Natural killer cell (primary cell): ENCODE measurements around the gene PLCB1. TPM values are rescaled to one million over a fixed set of nuclear protein-coding genes. Genes with fewer than 3 reads are reported as not detected.

Experiments
- ATAC-seq, 3 donors: fragments of 150-1000 bp in 2 of 3; fragments of 200-7000 bp in 1 of 3; cut with Tn5 transposase; 1 replicate in 1 of 3; 2 replicates in 2 of 3; pipeline ENCODE4 v1.10.0; 2021; ENCODE audit warnings: mild to moderate bottlenecking in 2 of 3, moderate library complexity in 2 of 3
- DNase-seq, 2 donors: peaks; one replicate each; pipeline versions ENCODE4 v3.0.0 to v3.0.0-alpha.2; 2013 to 2021; ENCODE audit warnings: mixed read lengths in 1 of 2
- H3K27ac ChIP-seq: one replicate; pipeline ENCODE4 v1.5.1; 2013; ENCODE audit warnings: mild to moderate bottlenecking, low read length
- H3K27me3 ChIP-seq: one replicate; pipeline ENCODE4 v1.6.1; 2013; ENCODE audit warnings: low read length; ENCODE audit not compliant: control insufficient read depth, insufficient read depth
- H3K36me3 ChIP-seq: one replicate; pipeline ENCODE4 v1.6.1; 2013; ENCODE audit warnings: low read length; ENCODE audit not compliant: control insufficient read depth, insufficient read depth
- H3K4me1 ChIP-seq: one replicate; pipeline ENCODE4 v1.6.1; 2013; ENCODE audit warnings: low read length; ENCODE audit not compliant: control insufficient read depth, insufficient read depth
- H3K4me3 ChIP-seq: one replicate; pipeline ENCODE4 v1.5.1; 2013; ENCODE audit warnings: low read length
- H3K9me3 ChIP-seq: one replicate; pipeline ENCODE4 v1.6.1; 2013; ENCODE audit warnings: low read length; ENCODE audit not compliant: control insufficient read depth, insufficient read depth
- H3K27ac Mint-ChIP-seq, 2 donors: one replicate each; pipeline ENCODE4 v1.8.0; 2022; ENCODE audit warnings: mild to moderate bottlenecking in 2 of 2, mixed read lengths in 2 of 2, moderate library complexity in 1 of 2
- H3K27me3 Mint-ChIP-seq, 2 donors: one replicate each; pipeline ENCODE4 v1.8.0; 2022; ENCODE audit warnings: low read depth in 2 of 2, mixed read lengths in 2 of 2
- H3K36me3 Mint-ChIP-seq: one replicate; pipeline ENCODE4 v1.8.0; 2022; ENCODE audit warnings: mixed read lengths
- H3K4me1 Mint-ChIP-seq, 2 donors: one replicate each; pipeline ENCODE4 v1.8.0; 2022; ENCODE audit warnings: mixed read lengths in 2 of 2
- H3K4me3 Mint-ChIP-seq: one replicate; pipeline ENCODE4 v1.8.0; 2022; ENCODE audit warnings: mild to moderate bottlenecking, moderate library complexity, mixed read lengths
- H3K9me3 Mint-ChIP-seq, 2 donors: one replicate each; pipeline ENCODE4 v1.8.0; 2022; ENCODE audit warnings: mixed read lengths in 2 of 2
- CTCF ChIP-seq: fragments of 200-600 bp; IDR thresholded peaks from one replicate; pipeline ENCODE4 v1.8.0; 2022; ENCODE audit warnings: antibody characterized with exemption
- WGBS: methylation state at CpG from one replicate; pipeline ENCODE4 v1.1.7; 2013; ENCODE audit warnings: missing lambda C conversion rate; ENCODE audit not compliant: insufficient coverage; 5-methylcytosine and 5-hydroxymethylcytosine counted together
- intact Hi-C: fragments of 100-400 bp; cut with micrococcal nuclease; formaldehyde crosslinking; loops from one replicate; pipeline ENCODE4 v1.14.2; 2022
- total RNA-seq, 4 donors: library from RNA; stranded (reverse); fragments of 120-200 nt in 1 of 4; gene quantifications; one replicate each; pipeline versions ENCODE4 v1.2.3 to v1.2.4, GENCODE V29; 2013 to 2022

Gene PLCB1
- total RNA-seq, 3 donors from 2014 or later (not counting 1 experiment from before 2014, with no cell fraction given) = 48.7 to 66.2 (median 57.7) TPM

- no peak overlapping the region for H3K27ac Mint-ChIP-seq
- no peaks in the 10 kb centered on the region for H3K9me3 Mint-ChIP-seq
These were observed 582.1 kb downstream of the PLCB1 start for GRCh38 chr20:8714206-8714605.

GRCh38 chr20:8718279-8718678 lies 586.2 kb downstream of the PLCB1 start:
- no peak overlapping the region for H3K4me3 ChIP-seq
- Mint-ChIP-seq H3K36me3 (peaks cover 14% of the 10 kb centered on the region), H3K4me3 (no peak overlapping the region), H3K27ac (no peak overlapping the region), H3K4me1 (no peaks in the 10 kb centered on the region), H3K27me3 (no peaks in the 10 kb centered on the region), H3K9me3 (no peaks in the 10 kb centered on the region)
- ATAC-seq (no peak), DNase-seq (no peak)
- H3K36me3 ChIP-seq = peaks cover 10% of the 10 kb centered on the region
- no peak for TF ChIP-seq CTCF
- intact Hi-C loops = loop anchor here (2.0 kb wide), 1 partner anchor 737 kb away; no protein-coding TSS in a partner anchor
- WGBS = 89% methylated on average over 4 of the region's 4 CpGs
- H3K27me3 ChIP-seq = no peaks in the 10 kb centered on the region
- no peaks in the 10 kb centered on the region for H3K4me1 ChIP-seq
- H3K27ac ChIP-seq = no peak overlapping the region
- H3K9me3 ChIP-seq = no peaks in the 10 kb centered on the region

More at GRCh38 chr20:8714206-8714605, 582.1 kb downstream of the PLCB1 start:
- no peak overlapping the region for H3K4me3 Mint-ChIP-seq
- 75% methylated on average over 3 of the region's 3 CpGs for WGBS
- H3K4me1 Mint-ChIP-seq = no peaks in the 10 kb centered on the region
- H3K4me3 ChIP-seq = no peak overlapping the region
- ATAC-seq (no peak), DNase-seq (no peak)
- H3K27me3 ChIP-seq = no peaks in the 10 kb centered on the region
- no peaks in the 10 kb centered on the region for H3K9me3 ChIP-seq
- H3K36me3 Mint-ChIP-seq = peaks cover 14% of the 10 kb centered on the region
- H3K27me3 Mint-ChIP-seq = no peaks in the 10 kb centered on the region
- H3K4me1 ChIP-seq = no peaks in the 10 kb centered on the region
- peaks cover 7% of the 10 kb centered on the region for H3K36me3 ChIP-seq
- H3K27ac ChIP-seq = no peak overlapping the region
- no peak for TF ChIP-seq CTCF
- intact Hi-C loops = no loop called here

GRCh38 chr20:8720089-8720488 lies 588.0 kb downstream of the PLCB1 start:
- intact Hi-C loops = loop anchor here (5.0 to 10.0 kb wide), 2 partner anchors 1893 to 1955 kb away; partner anchors contain the start of gene BMP2
- TF ChIP-seq CTCF = no peak
- Histone ChIP-seq H3K4me3 (no peak overlapping the region), H3K4me1 (no peaks in the 10 kb centered on the region), H3K27ac (no peak overlapping the region), H3K27me3 (no peaks in the 10 kb centered on the region), H3K9me3 (no peaks in the 10 kb centered on the region), H3K36me3 (peaks cover 15% of the 10 kb centered on the region)
- Mint-ChIP-seq H3K27ac (no peak overlapping the region), H3K36me3 (peaks cover 14% of the 10 kb centered on the region), H3K4me3 (no peak overlapping the region), H3K4me1 (no peaks in the 10 kb centered on the region), H3K9me3 (no peaks in the 10 kb centered on the region), H3K27me3 (no peaks in the 10 kb centered on the region)
- no peak for DNase-seq
- 92% methylated on average over 3 of the region's 4 CpGs for WGBS
- ATAC-seq = no peak

GRCh38 chr20:8721098-8721497 lies 589.0 kb downstream of the PLCB1 start:
- H3K9me3 Mint-ChIP-seq = no peaks in the 10 kb centered on the region
- no peaks in the 10 kb centered on the region for H3K27me3 ChIP-seq
- H3K9me3 ChIP-seq = no peaks in the 10 kb centered on the region
- no peak overlapping the region for H3K4me3 ChIP-seq
- H3K27me3 Mint-ChIP-seq = no peaks in the 10 kb centered on the region
- ATAC-seq (peak; percentile 61 to 75 (median 68)), DNase-seq (peak in 1 of 2 donors; percentile 55)
- no peaks in the 10 kb centered on the region for H3K4me1 Mint-ChIP-seq
- H3K27ac Mint-ChIP-seq = no peak overlapping the region
- WGBS = 36% methylated on average over 5 of the region's 5 CpGs
- no peaks in the 10 kb centered on the region for H3K4me1 ChIP-seq
- peak; percentile 74 for TF ChIP-seq CTCF
- intact Hi-C loops = loop anchor here (1.0 to 10.0 kb wide), 3 partner anchors 678 to 1956 kb away; partner anchors contain the start of gene BMP2
- H3K36me3 Mint-ChIP-seq = peaks cover 14% of the 10 kb centered on the region
- no peak overlapping the region for H3K27ac ChIP-seq
- H3K4me3 Mint-ChIP-seq = no peak overlapping the region
- peaks cover 18% of the 10 kb centered on the region for H3K36me3 ChIP-seq
